Neuronal stem cell (in vitro differentiated cells): ENCODE data around the gene ASB18.

Experiments
- DNase-seq: peaks from one replicate; pipeline ENCODE4 v3.0.0-alpha.2; 2013; ENCODE audit warnings: low spot score
- H2AFZ ChIP-seq: one replicate; pipeline ENCODE4 v1.6.1; 2013; ENCODE audit warnings: mild to moderate bottlenecking, low read length, inconsistent platforms
- H2AK5ac ChIP-seq: 2 replicates; pipeline ENCODE4 v1.6.1; 2013; ENCODE audit warnings: low read depth, mild to moderate bottlenecking, inconsistent platforms, low read length, moderate library complexity, mixed read lengths
- H2BK120ac ChIP-seq: 2 replicates; pipeline ENCODE4 v1.6.1; 2013; ENCODE audit warnings: low read depth, mild to moderate bottlenecking, inconsistent platforms, low read length, moderate library complexity, mixed read lengths
- H2BK12ac ChIP-seq: one replicate; pipeline ENCODE4 v1.6.1; 2013; ENCODE audit warnings: low read length, inconsistent platforms
- H2BK15ac ChIP-seq: 2 replicates; pipeline ENCODE4 v1.6.1; 2013; ENCODE audit warnings: mild to moderate bottlenecking, low read length, inconsistent platforms, mixed read lengths
- H2BK5ac ChIP-seq: one replicate; pipeline ENCODE4 v1.6.1; 2013; ENCODE audit warnings: inconsistent platforms, mild to moderate bottlenecking, low read length, moderate library complexity
- H3K14ac ChIP-seq: one replicate; pipeline ENCODE4 v1.6.1; 2013; ENCODE audit warnings: low read length, inconsistent platforms
- H3K18ac ChIP-seq: 2 replicates; pipeline ENCODE4 v1.6.1; 2013; ENCODE audit warnings: low read length, inconsistent platforms
- H3K23ac ChIP-seq: 2 replicates; pipeline ENCODE4 v1.6.1; 2013; ENCODE audit warnings: low read depth, mild to moderate bottlenecking, mixed read lengths, low read length, inconsistent platforms; ENCODE audit not compliant: poor library complexity
- H3K27ac ChIP-seq: replicated peaks from 3 replicates; pipeline ENCODE4 v1.5.1; 2013; ENCODE audit warnings: low read length, inconsistent platforms
- H3K27me3 ChIP-seq, 3 experiments: 2 replicates each; pipeline ENCODE4 v1.6.1; 2013; ENCODE audit warnings: low read length in 3 of 3, mild to moderate bottlenecking in 2 of 3, inconsistent platforms in 1 of 3, low read depth in 1 of 3, mixed read lengths in 1 of 3, moderate library complexity in 1 of 3; ENCODE audit not compliant: control insufficient read depth in 3 of 3, insufficient read depth in 3 of 3
- H3K36me3 ChIP-seq, 2 donors: replicated peaks in 1 of 2; 2 replicates each; pipeline ENCODE4 v1.6.1; 2013; ENCODE audit warnings: low read length in 2 of 2; ENCODE audit not compliant: control insufficient read depth in 2 of 2, insufficient read depth in 2 of 2
- H3K4ac ChIP-seq: 2 replicates; pipeline ENCODE4 v1.6.1; 2013; ENCODE audit warnings: inconsistent platforms, mild to moderate bottlenecking, low read length, moderate library complexity
- H3K4me1 ChIP-seq, 2 donors: 1 replicate in 1 of 2; 2 replicates in 1 of 2; pipeline ENCODE4 v1.6.1; 2013; ENCODE audit warnings: low read length in 2 of 2, low read depth in 1 of 2; ENCODE audit not compliant: control insufficient read depth in 2 of 2, insufficient read depth in 1 of 2
- H3K4me2 ChIP-seq: one replicate; pipeline ENCODE4 v1.6.1; 2013; ENCODE audit warnings: mild to moderate bottlenecking, low read length, inconsistent platforms; ENCODE audit not compliant: insufficient read depth, poor library complexity, severe bottlenecking
- H3K4me3 ChIP-seq, 2 donors: 2 replicates each; pipeline ENCODE4 v1.5.1; 2013; ENCODE audit warnings: low read length in 2 of 2, mild to moderate bottlenecking in 2 of 2, inconsistent platforms in 1 of 2, moderate library complexity in 1 of 2
- H3K79me1 ChIP-seq: one replicate; pipeline ENCODE4 v1.6.1; 2013; ENCODE audit warnings: low read depth, mild to moderate bottlenecking, inconsistent platforms, low read length, moderate library complexity
- H3K9ac ChIP-seq: one replicate; pipeline ENCODE4 v1.6.1; 2013; ENCODE audit warnings: mild to moderate bottlenecking, low read depth, low read length, inconsistent platforms; ENCODE audit not compliant: poor library complexity
- H3K9me3 ChIP-seq, 2 donors: replicated peaks in 1 of 2; 2 replicates each; pipeline versions ENCODE3 to v1.6.1; 2013; ENCODE audit warnings: low read length in 2 of 2, mild to moderate bottlenecking in 2 of 2, inconsistent platforms in 1 of 2, low read depth in 1 of 2, mixed read lengths in 1 of 2, moderate library complexity in 1 of 2; ENCODE audit not compliant: control insufficient read depth in 2 of 2, insufficient read depth in 1 of 2
- H4K8ac ChIP-seq: one replicate; pipeline ENCODE4 v1.6.1; 2013; ENCODE audit warnings: low read depth, mild to moderate bottlenecking, inconsistent platforms, low read length, moderate library complexity
- H4K91ac ChIP-seq: one replicate; pipeline ENCODE4 v1.6.1; 2013; ENCODE audit warnings: low read length, low read depth, mild to moderate bottlenecking, inconsistent platforms; ENCODE audit not compliant: poor library complexity
- WGBS, 2 donors: extraction: QIAGEN DNeasy Blood & Tissue Kit; methylation state at CpG; one replicate each; pipeline ENCODE4 v1.1.7; 2013; ENCODE audit warnings: missing lambda C conversion rate in 2 of 2, mixed read lengths in 1 of 2; ENCODE audit not compliant: insufficient read length in 2 of 2, insufficient replicate concordance in 1 of 2; ENCODE audit errors: extremely low coverage in 2 of 2; 5-methylcytosine and 5-hydroxymethylcytosine counted together

The ASB18 gene

DNA sequence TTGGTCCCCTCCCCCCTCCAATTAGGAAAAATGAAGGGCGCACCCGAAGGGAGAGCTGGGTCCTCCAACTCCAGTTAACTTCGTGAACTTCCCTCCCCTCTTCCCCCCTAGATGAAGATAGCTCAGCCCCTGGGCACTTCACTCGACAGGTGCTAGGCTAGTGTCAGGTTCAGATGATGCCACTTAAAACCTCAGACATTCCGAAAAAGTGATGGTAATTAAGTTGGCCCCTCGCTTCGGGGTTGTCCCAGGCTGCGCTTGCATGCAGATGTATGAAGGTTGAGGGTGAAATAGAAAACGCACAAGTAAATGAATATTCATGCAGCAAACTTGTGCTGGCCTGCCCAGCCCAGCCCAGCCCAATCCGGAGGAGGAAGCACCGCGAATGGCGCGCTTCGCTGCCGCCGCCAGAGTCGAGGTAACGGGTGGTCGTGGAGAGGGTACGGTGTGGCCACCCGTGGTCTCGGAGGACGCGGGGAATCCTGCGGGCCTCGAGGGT, 93.0 kb downstream of the ASB18 start:
- no peak for DNase-seq
- WGBS, 2 donors = no CpG with 5 or more reads among the region's 27 CpGs

DNA sequence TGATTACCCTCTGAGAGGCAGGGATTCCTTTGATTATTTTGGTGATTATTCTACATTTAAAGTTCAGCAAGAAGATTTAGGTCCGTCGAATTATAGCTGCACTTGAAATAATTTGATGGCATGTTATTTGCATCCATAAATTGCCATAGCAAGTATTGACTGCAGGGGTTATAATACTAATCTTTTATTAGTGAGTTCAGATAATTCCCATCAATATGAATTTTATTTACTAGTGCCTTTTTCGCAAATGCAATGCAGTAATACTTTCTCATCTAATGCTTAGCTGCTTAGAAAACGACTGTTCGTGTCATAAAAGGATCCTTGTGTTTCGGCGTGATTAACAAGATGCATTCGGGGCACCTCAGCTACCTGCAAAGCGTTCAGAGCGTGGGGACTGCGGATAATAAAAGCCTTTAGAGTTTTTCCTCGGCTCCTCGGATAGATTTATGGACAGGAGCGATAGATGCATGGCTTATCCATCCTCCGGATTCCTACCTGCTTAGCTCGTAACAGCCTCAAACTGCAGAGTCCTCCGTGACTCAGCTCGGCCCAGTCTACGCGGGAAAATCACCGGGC, 93.5 kb downstream of the ASB18 start:
- H4K8ac ChIP-seq = no peak overlapping the region
- no peak overlapping the region for H3K18ac ChIP-seq
- H3K9me3 ChIP-seq = peaks cover 0 to 14% of the 10 kb centered on the region in 2 donors
- no peak overlapping the region for H4K91ac ChIP-seq
- peaks cover 8 to 40% of the 10 kb centered on the region in 2 donors for H3K4me1 ChIP-seq
- H3K27me3 ChIP-seq = peaks cover 0 to 100% (median 64%) of the 10 kb centered on the region in 3 experiments
- WGBS, 2 donors = no CpG with 5 or more reads among the region's 21 CpGs
- H2BK15ac ChIP-seq = no peak overlapping the region
- peaks cover 0 to 14% of the 10 kb centered on the region in 2 donors for H3K36me3 ChIP-seq
- no peak overlapping the region for H3K4ac ChIP-seq
- no peak overlapping the region for H3K27ac ChIP-seq
- no peak overlapping the region for H2BK5ac ChIP-seq
- H3K4me2 ChIP-seq = no peak overlapping the region
- H3K14ac ChIP-seq = no peak overlapping the region
- no peak overlapping the region for H3K9ac ChIP-seq
- H2BK12ac ChIP-seq = no peak overlapping the region
- peak overlapping the region in 1 of 2 donors; percentile 95 for H3K4me3 ChIP-seq
- no peak overlapping the region for H2BK120ac ChIP-seq
- peak overlapping the region; percentile 75 for H2AFZ ChIP-seq
- no peak overlapping the region for H2AK5ac ChIP-seq
- H3K79me1 ChIP-seq = peaks cover 2% of the 10 kb centered on the region
- H3K23ac ChIP-seq = no peak overlapping the region
- DNase-seq = peak; percentile 11

More for the DNA sequence above, 93.0 kb downstream of the ASB18 start:
- peak overlapping the region; percentile 68 for H2BK12ac ChIP-seq
- no peak overlapping the region for H4K8ac ChIP-seq
- no peak overlapping the region for H2BK15ac ChIP-seq
- H3K4me2 ChIP-seq = no peak overlapping the region
- H3K4me3 ChIP-seq = peak overlapping the region in 1 of 2 donors; percentile 95
- no peak overlapping the region for H3K4ac ChIP-seq
- peak overlapping the region; percentile 33 for H3K9ac ChIP-seq
- no peak overlapping the region for H2BK120ac ChIP-seq
- no peak overlapping the region for H3K27ac ChIP-seq
- no peak overlapping the region for H2BK5ac ChIP-seq
- H3K18ac ChIP-seq = peak overlapping the region; percentile 74
- peak overlapping the region; percentile 8 for H3K23ac ChIP-seq
- H3K4me1 ChIP-seq = peaks cover 6 to 45% of the 10 kb centered on the region in 2 donors
- H3K9me3 ChIP-seq = peaks cover 0 to 14% of the 10 kb centered on the region in 2 donors
- peaks cover 0 to 9% of the 10 kb centered on the region in 2 donors for H3K36me3 ChIP-seq
- peak overlapping the region; percentile 75 for H2AFZ ChIP-seq
- peaks cover 2% of the 10 kb centered on the region for H3K79me1 ChIP-seq
- no peak overlapping the region for H4K91ac ChIP-seq
- H3K14ac ChIP-seq = no peak overlapping the region
- peaks cover 0 to 97% (median 59%) of the 10 kb centered on the region in 3 experiments for H3K27me3 ChIP-seq
- peak overlapping the region; percentile 77 for H2AK5ac ChIP-seq

DNA sequence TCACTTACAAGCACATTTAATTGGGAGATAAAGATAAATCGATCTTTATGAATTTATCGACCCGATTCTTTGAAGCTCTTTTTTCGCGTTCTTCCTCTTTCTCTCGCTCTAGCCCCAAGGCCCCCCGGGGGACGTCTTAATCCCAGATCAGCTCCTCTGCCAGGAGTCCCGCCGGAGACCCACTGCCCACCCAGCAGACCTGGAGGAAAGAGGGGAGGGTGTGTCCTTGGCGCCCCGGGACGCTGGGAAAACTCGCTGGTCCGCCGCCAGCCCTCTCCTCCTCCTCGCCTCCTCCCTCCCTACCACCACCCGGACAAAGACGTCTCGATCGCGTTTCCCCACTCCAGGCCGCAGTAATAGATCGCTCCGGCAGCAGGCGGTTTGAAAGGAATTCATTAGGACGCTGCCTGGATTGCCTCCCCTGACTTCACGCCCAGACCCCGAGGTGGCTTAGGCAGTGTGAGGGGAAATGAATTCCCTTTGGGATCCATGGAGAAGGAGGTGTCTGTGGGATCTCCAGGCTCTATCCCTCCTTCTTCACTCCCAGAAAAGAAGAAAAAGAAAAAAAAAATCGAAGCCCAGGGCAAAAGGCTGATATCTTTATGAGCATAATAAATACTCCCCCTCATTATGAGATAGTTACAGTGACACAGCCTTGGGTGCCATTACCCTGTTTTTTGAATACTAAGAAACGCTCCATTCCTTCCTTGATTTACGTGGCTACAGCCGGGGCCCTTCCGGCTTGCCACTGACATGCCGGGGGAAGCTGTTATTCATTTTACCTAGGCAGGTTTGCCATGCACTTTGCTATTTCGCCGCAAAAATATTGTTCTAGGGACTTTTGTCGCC, 94.2 kb downstream of the ASB18 start:
- Histone ChIP-seq H3K9ac (no peak overlapping the region), H3K4me3 (peak overlapping the region in 1 of 2 donors; percentile 95), H3K23ac (no peak overlapping the region), H2AK5ac (no peak overlapping the region), H3K4me1 (peaks cover 8 to 38% of the 10 kb centered on the region in 2 donors), H3K9me3 (peaks cover 0 to 14% of the 10 kb centered on the region in 2 donors), H3K4me2 (peak overlapping the region; percentile 44), H3K36me3 (peaks cover 0 to 21% of the 10 kb centered on the region in 2 donors), H2BK12ac (peak overlapping the region; percentile 31), H4K8ac (no peak overlapping the region), H3K27me3 (peaks cover 0 to 100% (median 68%) of the 10 kb centered on the region in 3 experiments), H2BK15ac (no peak overlapping the region), H2BK5ac (no peak overlapping the region), H3K79me1 (peaks cover 2% of the 10 kb centered on the region), H3K27ac (no peak overlapping the region), H2BK120ac (no peak overlapping the region), H2AFZ (peak overlapping the region; percentile 80), H4K91ac (no peak overlapping the region), H3K4ac (no peak overlapping the region), H3K18ac (peak overlapping the region; percentile 41), H3K14ac (no peak overlapping the region)
- peak; percentile 48 for DNase-seq
- no CpG with 5 or more reads among the region's 38 CpGs for WGBS, 2 donors
